ENCODE results near the gene SLC34A3.
"Not testable (repeated sequence)": the region's sequence is repeated elsewhere in the genome, so short reads cannot be mapped to it uniquely, and the experiment has no call there.

SLC34A3 gene

GRCh38 chr9:137236936-137237421, 6.3 kb downstream of the SLC34A3 start:
- no peaks in the 10 kb centered on the region for H3K36me3 Mint-ChIP-seq (ENCODE audit: low read depth)
- TF ChIP-seq CTCF (IDR thresholded peaks at IDR 0.05; ENCODE audit: unreplicated experiment in 3 of 3): no peak
- H3K27me3 Mint-ChIP-seq (ENCODE audit: low read depth): peaks cover 5% of the 10 kb centered on the region
- H3K27ac Mint-ChIP-seq: no peak overlapping the region
- H3K4me3 Mint-ChIP-seq: peak overlapping the region in 1 of 3 experiments; percentile 39
- H3K9me3 Mint-ChIP-seq: no peaks in the 10 kb centered on the region
- H3K4me1 Mint-ChIP-seq: peaks cover 24% of the 10 kb centered on the region

GRCh38 chr9:137237759-137238726, 7.3 kb downstream of the SLC34A3 start:
- H3K4me3 Mint-ChIP-seq: peak overlapping the region; percentile 54 to 70 (median 56)
- TF ChIP-seq CTCF (IDR thresholded peaks at IDR 0.05; ENCODE audit: unreplicated experiment in 3 of 3): no peak
- peak overlapping the region; percentile 23 to 51 (median 40) for H3K27ac Mint-ChIP-seq
- H3K9me3 Mint-ChIP-seq: no peaks in the 10 kb centered on the region
- H3K27me3 Mint-ChIP-seq (ENCODE audit: low read depth): peaks cover 5% of the 10 kb centered on the region
- H3K36me3 Mint-ChIP-seq (ENCODE audit: low read depth): peaks cover 10% of the 10 kb centered on the region
- peaks cover 31% of the 10 kb centered on the region for H3K4me1 Mint-ChIP-seq

GRCh38 chr9:137239541-137240200, 9.0 kb downstream of the SLC34A3 start:
- H3K9me3 Mint-ChIP-seq; H3K27me3 Mint-ChIP-seq (ENCODE audit: low read depth): not testable (repeated sequence)
- peaks cover 19% of the 10 kb centered on the region for H3K36me3 Mint-ChIP-seq (ENCODE audit: low read depth)
- peak overlapping the region; percentile 79 to 86 (median 84) for H3K4me3 Mint-ChIP-seq
- peaks cover 38% of the 10 kb centered on the region for H3K4me1 Mint-ChIP-seq
- peak overlapping the region in 2 of 3 experiments; percentile 69 to 84 for H3K27ac Mint-ChIP-seq

GRCh38 chr9:137240318-137240840, 9.7 kb downstream of the SLC34A3 start:
- Mint-ChIP-seq H3K4me1 (peaks cover 34% of the 10 kb centered on the region), H3K36me3 (ENCODE audit: low read depth) (peaks cover 19% of the 10 kb centered on the region), H3K4me3 (peak overlapping the region; percentile 79 to 86 (median 84)), H3K27ac (peak overlapping the region; percentile 69 to 84 (median 73)), H3K27me3 (ENCODE audit: low read depth) (no peaks in the 10 kb centered on the region), H3K9me3 (no peaks in the 10 kb centered on the region)
- TF ChIP-seq CTCF (IDR thresholded peaks at IDR 0.05; ENCODE audit: unreplicated experiment in 3 of 3): no peak

- Mint-ChIP-seq H3K4me3 (peak within 1 kb of the TSS; percentile 89 to 96 (median 93)), H3K27ac (peak within 1 kb of the TSS; percentile 73 to 95 (median 94)), H3K4me1 (peaks cover 34% of the 10 kb centered on the region), H3K27me3 (ENCODE audit: low read depth) (no peaks in the 10 kb centered on the region), H3K36me3 (ENCODE audit: low read depth) (peaks cover 19% of the 10 kb centered on the region), H3K9me3 (no peaks in the 10 kb centered on the region)
- TF ChIP-seq CTCF (IDR thresholded peaks at IDR 0.05; ENCODE audit: unreplicated experiment in 3 of 3): no peak
Measured at GRCh38 chr9:137240841-137241489, 10.3 kb downstream of the SLC34A3 start, which contains the start of gene TUBB4B. Gene TUBB4B (plus strand): TSS chr9:137241287. CDS start chr9:137241361, 74 bp downstream.
